Measurements from ENCODE around the gene MVD. TPM values are rescaled to one million over a fixed set of nuclear protein-coding genes. Genes with fewer than 3 reads are reported as not detected.

MVD gene
- total RNA-seq, 4 donors from 2014 or later = 2.4 to 22.1 (median 15.0) TPM

GRCh38 chr16:88692861-88693260 is 30.0 kb upstream of the MVD start:
- H3K4me3 ChIP-seq = no peak overlapping the region
- H3K36me3 ChIP-seq = no peaks in the 10 kb centered on the region
- H3K4me1 ChIP-seq = no peaks in the 10 kb centered on the region
- H3K27me3 ChIP-seq = peaks cover 0 to 6% of the 10 kb centered on the region in 2 donors
- no peaks in the 10 kb centered on the region for H3K9me3 ChIP-seq
- no peak for DNase-seq
- TF ChIP-seq CTCF (IDR thresholded peaks at IDR 0.05) = no peak
- no peak for TF ChIP-seq POLR2A (IDR thresholded peaks at IDR 0.05)
- intact Hi-C loops (cut with DNase I; ENCODE audit: low total_unique reads) = no loop called here
- H3K27ac ChIP-seq = no peak overlapping the region

- no peaks in the 10 kb centered on the region for H3K36me3 ChIP-seq
- peaks cover 0 to 6% of the 10 kb centered on the region in 2 donors for H3K27me3 ChIP-seq
- no peak overlapping the region for H3K4me3 ChIP-seq
- intact Hi-C loops (cut with DNase I; ENCODE audit: low total_unique reads) = no loop called here
- TF ChIP-seq POLR2A (IDR thresholded peaks at IDR 0.05) (no peak), CTCF (IDR thresholded peaks at IDR 0.05) (no peak)
- DNase-seq = no peak
- H3K4me1 ChIP-seq = no peaks in the 10 kb centered on the region
- no peak overlapping the region for H3K27ac ChIP-seq
- H3K9me3 ChIP-seq = no peaks in the 10 kb centered on the region
Measured at GRCh38 chr16:88691924-88692560, 29.2 kb upstream of the MVD start.

- H3K27ac ChIP-seq = no peak overlapping the region
- DNase-seq = no peak
- H3K4me3 ChIP-seq = no peak overlapping the region
- TF ChIP-seq CTCF (IDR thresholded peaks at IDR 0.05) = no peak
- TF ChIP-seq POLR2A (IDR thresholded peaks at IDR 0.05) = no peak
- peaks cover 0 to 8% of the 10 kb centered on the region in 2 donors for H3K4me1 ChIP-seq
- intact Hi-C loops (cut with DNase I; ENCODE audit: low total_unique reads) = no loop called here
- no peaks in the 10 kb centered on the region for H3K9me3 ChIP-seq
- H3K36me3 ChIP-seq = no peaks in the 10 kb centered on the region
- H3K27me3 ChIP-seq = peaks cover 1 to 6% of the 10 kb centered on the region in 2 donors
Measured at GRCh38 chr16:88691129-88691813, 28.4 kb upstream of the MVD start.

GRCh38 chr16:88690341-88691128 is 27.6 kb upstream of the MVD start:
- intact Hi-C loops (cut with DNase I; ENCODE audit: low total_unique reads) = no loop called here
- H3K27me3 ChIP-seq = peaks cover 7 to 8% of the 10 kb centered on the region in 2 donors

More at GRCh38 chr16:88690341-88691128, 27.6 kb upstream of the MVD start:
- no peak for DNase-seq
- no peaks in the 10 kb centered on the region for H3K9me3 ChIP-seq
- H3K36me3 ChIP-seq = no peaks in the 10 kb centered on the region
- H3K27ac ChIP-seq = no peak overlapping the region
- H3K4me1 ChIP-seq = peaks cover 0 to 15% of the 10 kb centered on the region in 2 donors
- TF ChIP-seq POLR2A (IDR thresholded peaks at IDR 0.05) (no peak), CTCF (IDR thresholded peaks at IDR 0.05) (no peak)
- no peak overlapping the region for H3K4me3 ChIP-seq
